Hepatocyte (in vitro differentiated cells): ENCODE measurements around the gene TRIOBP. TPM values are rescaled to one million over a fixed set of nuclear protein-coding genes. Genes with fewer than 3 reads are reported as not detected.
A peak's percentile ranks its signal among the peaks of the same experiment; 100 is the strongest.

Experiments
- DNase-seq: peaks from one replicate; pipeline ENCODE4 v3.0.0-alpha.2; 2016; ENCODE audit warnings: low spot score
- H2AFZ ChIP-seq: fragments of 200-600 bp; sonication (generic); 2 replicates; pipeline ENCODE4 v1.6.0; 2016; ENCODE audit warnings: antibody characterized with exemption, mild to moderate bottlenecking
- H3K27ac ChIP-seq: fragments of 200-600 bp; sonication (generic); 2 replicates; pipeline ENCODE4 v1.5.1; 2016; ENCODE audit warnings: mild to moderate bottlenecking
- H3K27me3 ChIP-seq: fragments of 200-600 bp; sonication (generic); 2 replicates; pipeline ENCODE4 v1.6.1; 2016
- H3K36me3 ChIP-seq: fragments of 200-600 bp; sonication (generic); replicated peaks from 2 replicates; pipeline ENCODE4 v1.5.1; 2016; ENCODE audit warnings: low read depth; ENCODE audit not compliant: insufficient read depth
- H3K4me1 ChIP-seq: fragments of 200-600 bp; sonication (generic); 2 replicates; pipeline ENCODE4 v1.5.1; 2016; ENCODE audit warnings: mild to moderate bottlenecking, moderate library complexity; ENCODE audit not compliant: insufficient read depth
- H3K4me2 ChIP-seq: fragments of 200-600 bp; sonication (generic); 2 replicates; pipeline ENCODE4 v1.6.0; 2016
- H3K4me3 ChIP-seq: fragments of 200-600 bp; sonication (generic); 2 replicates; pipeline ENCODE4 v1.5.1; 2016; ENCODE audit warnings: mild to moderate bottlenecking
- H3K79me2 ChIP-seq: fragments of 200-600 bp; sonication (generic); 2 replicates; pipeline ENCODE4 v1.6.0; 2017; ENCODE audit warnings: mild to moderate bottlenecking
- H3K9me2 ChIP-seq: fragments of 200-600 bp; sonication (generic); replicated peaks from 2 replicates; pipeline ENCODE4 v1.6.0; 2017; ENCODE audit warnings: mild to moderate bottlenecking; ENCODE audit not compliant: insufficient read depth
- H3K9me3 ChIP-seq: fragments of 200-600 bp; sonication (generic); 2 replicates; pipeline ENCODE4 v1.5.1; 2016; ENCODE audit warnings: low read depth, mild to moderate bottlenecking
- H4K20me1 ChIP-seq: fragments of 200-600 bp; sonication (generic); 2 replicates; pipeline ENCODE4 v1.6.0; 2016; ENCODE audit warnings: mild to moderate bottlenecking; ENCODE audit not compliant: insufficient read depth, poor library complexity, severe bottlenecking
- CTCF ChIP-seq: fragments of 200-600 bp; sonication (generic); IDR thresholded peaks from 2 replicates; pipeline ENCODE4 v1.5.1; 2016; ENCODE audit warnings: antibody characterized with exemption, mild to moderate bottlenecking; ENCODE audit not compliant: poor library complexity
- EZH2 ChIP-seq: fragments of 200-600 bp; sonication (generic); IDR thresholded peaks from 2 replicates; pipeline ENCODE4 v1.6.1; 2016; ENCODE audit warnings: antibody characterized with exemption, mild to moderate bottlenecking, borderline replicate concordance
- EZH2phosphoT487 ChIP-seq: fragments of 200-600 bp; sonication (generic); IDR thresholded peaks from one replicate; pipeline ENCODE4 v1.6.1; 2018; ENCODE audit warnings: antibody characterized with exemption, mild to moderate bottlenecking, low read depth, moderate library complexity; ENCODE audit not compliant: unreplicated experiment, severe bottlenecking
- WGBS: methylation state at CpG from one replicate; pipeline ENCODE4 v1.1.6; 2016; ENCODE audit warnings: low lambda C conversion rate; ENCODE audit errors: missing lambda C conversion rate; 5-methylcytosine and 5-hydroxymethylcytosine counted together
- polyA plus RNA-seq: library from polyadenylated mRNA; unstranded; fragments of >200 nt; fragmentation: Nextera tagmentation; extraction: Ambion mirVana; gene quantifications from 2 replicates; pipeline ENCODE4 v1.2.1, GENCODE V29; 2016
- total RNA-seq: library from RNA; depleted of rRNA; stranded (reverse); fragments of >200 nt; gene quantifications from 2 replicates; pipeline ENCODE4 v1.2.3, GENCODE V29; 2014

Gene TRIOBP
- total and polyA plus RNA-seq, 2 experiments from 2014 or later, result 57.2 to 96.1 TPM

GRCh38 chr22:37731804-37732471 lies 35.1 kb downstream of the TRIOBP start:
- 72% methylated on average over 13 of the region's 13 CpGs for WGBS
- H3K79me2 ChIP-seq, result no peaks in the 10 kb centered on the region
- no peaks in the 10 kb centered on the region for H3K9me2 ChIP-seq
- H3K4me2 ChIP-seq, result peak overlapping the region; percentile 28
- no peaks in the 10 kb centered on the region for H4K20me1 ChIP-seq
- no peak overlapping the region for H3K4me3 ChIP-seq
- H2AFZ ChIP-seq, result peak overlapping the region; percentile 2
- no peaks in the 10 kb centered on the region for H3K27me3 ChIP-seq
- DNase-seq, result peak; percentile 81
- H3K36me3 ChIP-seq, result no peaks in the 10 kb centered on the region
- H3K9me3 ChIP-seq, result no peaks in the 10 kb centered on the region
- TF ChIP-seq EZH2phosphoT487 (no peak), CTCF (peak; percentile 5)
- peak overlapping the region; percentile 95 for H3K27ac ChIP-seq
- H3K4me1 ChIP-seq, result peaks cover 20% of the 10 kb centered on the region

GRCh38 chr22:37732699-37733607 lies 36.1 kb downstream of the TRIOBP start:
- no peak overlapping the region for H2AFZ ChIP-seq
- no peak for DNase-seq
- H3K9me3 ChIP-seq, result no peaks in the 10 kb centered on the region
- H4K20me1 ChIP-seq, result no peaks in the 10 kb centered on the region
- 86% methylated on average over 18 of the region's 19 CpGs for WGBS
- H3K4me3 ChIP-seq, result no peak overlapping the region
- no peaks in the 10 kb centered on the region for H3K79me2 ChIP-seq
- peak overlapping the region; percentile 52 for H3K27ac ChIP-seq
- no peak overlapping the region for H3K4me2 ChIP-seq
- no peaks in the 10 kb centered on the region for H3K27me3 ChIP-seq
- H3K4me1 ChIP-seq, result peaks cover 14% of the 10 kb centered on the region
- no peaks in the 10 kb centered on the region for H3K9me2 ChIP-seq
- H3K36me3 ChIP-seq, result no peaks in the 10 kb centered on the region
- no peak for TF ChIP-seq CTCF
- TF ChIP-seq EZH2, result no peak
- no peak for TF ChIP-seq EZH2phosphoT487

- H3K4me2 ChIP-seq, result no peak overlapping the region
- no peaks in the 10 kb centered on the region for H4K20me1 ChIP-seq
- no peaks in the 10 kb centered on the region for H3K79me2 ChIP-seq
- H3K4me1 ChIP-seq, result peaks cover 14% of the 10 kb centered on the region
- no peaks in the 10 kb centered on the region for H3K9me2 ChIP-seq
- no peak for DNase-seq
- 86% methylated on average over 11 of the region's 11 CpGs for WGBS
- H3K9me3 ChIP-seq, result no peaks in the 10 kb centered on the region
- H3K36me3 ChIP-seq, result no peaks in the 10 kb centered on the region
- H3K4me3 ChIP-seq, result no peak overlapping the region
- H2AFZ ChIP-seq, result no peak overlapping the region
- no peak overlapping the region for H3K27ac ChIP-seq
- no peak for TF ChIP-seq CTCF
- TF ChIP-seq EZH2phosphoT487, result no peak
- no peak for TF ChIP-seq EZH2
- no peaks in the 10 kb centered on the region for H3K27me3 ChIP-seq
Observed at GRCh38 chr22:37733625-37734401, 37.0 kb downstream of the TRIOBP start.
